ENCODE data around the gene CDC45.

Gene CDC45

DNA sequence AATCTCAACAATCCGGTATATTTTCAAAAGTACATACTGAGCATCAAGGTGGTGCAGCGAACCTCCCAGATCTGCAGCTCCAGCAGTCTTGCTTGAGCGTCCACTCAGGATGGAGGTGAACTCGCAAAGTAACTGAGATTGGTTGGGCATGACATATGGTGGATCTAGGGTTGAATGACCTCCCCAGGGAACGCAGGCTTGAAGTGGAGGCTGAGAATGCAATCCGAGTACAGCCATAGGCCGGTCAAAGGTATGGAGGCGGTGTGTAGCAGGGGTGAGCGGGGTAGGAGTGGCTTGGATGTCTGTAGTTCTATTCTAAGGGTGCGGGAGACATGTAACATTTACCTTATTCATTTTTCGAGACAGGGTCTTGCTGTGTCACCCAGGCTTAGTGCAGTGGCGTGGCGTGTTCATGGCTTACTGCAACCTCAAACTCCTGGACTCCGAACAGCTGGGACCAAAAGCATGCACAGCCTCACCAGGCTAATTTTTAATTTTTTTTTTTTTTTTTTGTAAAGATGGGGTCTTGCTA lies 31.6 kb upstream of the CDC45 start:
- no peak for DNase-seq (ENCODE audit: low read depth, low spot score)

- no peak for DNase-seq (ENCODE audit: low read depth, low spot score)
Measured at GRCh38 chr22:19448739-19449421, 30.8 kb upstream of the CDC45 start.

DNA sequence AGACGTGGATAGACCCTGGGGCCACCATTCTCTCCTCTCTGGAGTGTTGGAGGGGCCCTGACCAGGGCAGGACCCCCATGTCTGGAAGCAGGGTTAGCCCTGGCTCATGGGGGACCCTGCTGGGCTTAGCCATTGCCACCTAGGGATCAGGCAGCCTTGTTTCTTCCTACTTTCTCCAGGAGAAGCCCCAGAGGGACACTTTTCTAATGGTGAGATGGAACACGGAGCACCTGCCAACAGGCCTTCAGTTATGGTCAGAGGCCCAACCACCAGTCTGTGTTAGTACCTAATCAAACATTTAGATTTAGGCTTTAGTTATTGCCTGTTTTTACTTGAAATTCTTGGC lies 30.3 kb upstream of the CDC45 start:
- DNase-seq (ENCODE audit: low read depth, low spot score), result no peak

DNA sequence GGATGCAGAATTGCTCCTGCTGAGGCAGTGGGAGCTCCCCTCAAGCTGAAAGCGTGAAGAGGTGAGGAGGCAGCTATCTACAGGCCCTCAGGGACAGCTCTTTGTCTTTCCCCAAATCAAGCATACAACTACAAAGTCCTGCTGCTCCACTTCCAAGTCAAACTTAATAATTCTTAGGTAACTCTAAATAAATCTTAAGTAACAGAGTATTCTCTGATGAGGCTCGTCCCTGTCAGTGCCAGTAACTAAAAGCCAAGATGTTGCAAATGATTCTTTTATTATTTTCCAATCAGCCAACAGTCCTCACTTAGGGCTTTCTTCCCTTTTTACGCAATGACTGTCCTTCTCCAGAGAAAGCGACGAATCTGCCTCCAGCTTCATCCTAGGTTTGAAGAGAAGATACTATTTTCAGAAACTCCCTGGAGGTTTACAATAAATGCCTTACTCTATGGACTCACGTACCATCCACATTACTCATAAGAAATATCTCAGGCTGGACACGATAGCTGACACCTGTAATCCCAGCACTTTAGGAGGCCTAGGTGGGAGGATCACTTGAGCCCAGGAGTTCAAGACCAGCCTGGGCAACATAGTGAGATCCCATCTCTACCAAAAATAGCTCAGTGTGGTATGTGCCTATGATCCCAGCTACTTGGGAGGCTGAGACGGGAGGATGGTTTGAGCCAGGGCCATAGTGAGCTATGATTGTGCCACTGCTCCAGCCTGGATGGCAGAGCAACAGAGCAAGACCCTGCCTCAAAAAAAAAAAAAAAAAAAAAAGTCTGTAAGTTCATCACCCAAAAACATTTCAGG lies 29.2 kb upstream of the CDC45 start:
- no peak for DNase-seq (ENCODE audit: low read depth, low spot score)

DNA sequence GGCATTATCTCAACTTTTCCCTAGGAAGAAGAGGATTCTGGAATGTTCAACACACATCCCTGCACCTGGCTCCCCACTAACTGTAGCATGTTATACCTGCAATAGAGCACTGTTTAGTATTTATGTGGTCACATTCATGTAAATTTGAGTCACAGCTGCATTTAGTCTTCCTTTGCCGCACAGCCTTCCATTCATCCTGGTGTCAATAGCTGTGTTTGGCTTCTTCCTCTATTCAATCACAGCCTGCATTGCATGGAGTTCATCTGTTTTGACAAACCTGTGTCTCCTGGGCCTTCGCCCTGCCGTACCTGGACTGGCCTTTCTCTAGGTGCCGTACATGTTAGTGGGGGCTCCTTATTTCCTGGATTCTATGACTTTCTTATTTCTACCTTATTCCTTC lies 28.1 kb upstream of the CDC45 start:
- no peak for DNase-seq (ENCODE audit: low read depth, low spot score)

- no peak for DNase-seq (ENCODE audit: low read depth, low spot score)
Measured at GRCh38 chr22:19453718-19454117, 26.0 kb upstream of the CDC45 start.

DNA sequence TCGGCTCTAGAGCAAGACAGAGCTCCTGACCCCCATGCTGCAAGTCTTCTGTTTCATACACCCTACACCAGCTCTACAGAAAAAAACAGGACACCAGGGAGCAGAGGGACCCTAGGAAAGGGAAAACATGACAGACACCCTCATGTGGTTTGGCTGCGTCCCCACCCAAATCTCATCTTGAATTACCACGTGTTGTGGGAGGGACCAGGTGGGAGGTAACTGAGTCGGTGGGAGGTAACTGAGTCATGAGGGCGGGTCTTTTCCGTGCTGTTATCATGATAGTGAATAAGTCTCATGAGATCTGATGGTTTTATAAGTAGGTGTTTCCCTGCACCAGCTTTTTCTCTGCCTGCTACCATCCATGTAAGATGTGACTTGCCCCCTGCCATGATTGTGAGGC lies 25.6 kb upstream of the CDC45 start:
- DNase-seq (ENCODE audit: low read depth, low spot score), result no peak

DNA sequence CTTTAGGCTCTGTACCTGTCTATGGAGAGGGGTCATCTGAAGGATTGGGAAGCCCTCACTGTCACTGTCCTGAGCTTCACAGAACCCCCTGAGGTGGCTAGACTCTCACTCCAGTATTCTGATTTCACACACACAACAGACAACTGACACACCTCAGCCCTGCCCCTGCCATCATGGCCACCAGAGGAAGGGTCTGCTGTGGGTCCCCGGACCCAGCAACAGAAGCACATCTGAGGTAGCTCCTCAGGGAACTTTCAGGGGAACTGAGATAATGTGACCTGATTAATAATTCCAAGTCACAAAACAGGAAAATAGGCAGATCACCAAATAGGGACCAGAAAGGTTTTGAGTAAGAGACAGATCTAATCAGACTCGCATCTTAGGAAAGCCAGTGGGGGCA lies 24.7 kb upstream of the CDC45 start:
- no peak for DNase-seq (ENCODE audit: low read depth, low spot score)

DNA sequence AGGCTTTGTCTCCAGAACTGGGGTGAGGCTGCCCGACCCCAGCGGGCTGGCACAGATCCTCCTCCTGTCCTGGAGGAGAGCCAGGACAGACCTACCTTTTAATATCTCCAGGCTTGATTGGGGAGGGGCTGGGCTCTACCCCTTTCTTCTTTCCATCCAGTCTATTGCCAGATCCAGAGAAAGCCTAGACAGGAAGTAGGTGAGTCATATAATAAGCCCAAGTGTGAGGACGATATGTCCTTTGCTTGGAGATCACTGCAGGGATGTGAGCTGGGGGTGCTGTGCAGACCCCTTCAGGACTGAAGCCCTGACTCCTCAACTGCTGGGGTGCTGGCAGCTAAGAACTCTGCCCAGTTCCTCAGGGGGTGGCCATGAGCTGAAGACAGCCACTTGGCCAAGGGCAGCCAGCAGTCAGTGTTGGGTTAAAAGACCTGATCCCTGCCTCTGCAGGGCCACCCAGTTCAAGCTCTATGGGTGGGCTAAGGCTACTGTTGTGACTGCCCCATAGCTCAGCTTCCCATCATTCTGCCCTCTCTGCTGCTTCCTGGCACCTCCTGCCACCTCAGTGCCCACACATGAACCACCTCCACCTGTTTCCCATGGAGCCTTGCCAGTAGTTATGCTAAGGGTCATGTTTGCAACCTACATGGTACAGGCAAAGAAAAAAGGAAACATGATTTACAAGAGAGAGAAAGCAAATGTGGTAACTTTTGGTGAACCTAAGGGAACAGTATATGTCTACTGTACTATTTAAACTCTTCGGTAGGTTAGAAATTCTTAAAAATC lies 23.9 kb upstream of the CDC45 start:
- no peak for DNase-seq (ENCODE audit: low read depth, low spot score)

- DNase-seq (ENCODE audit: low read depth, low spot score), result no peak
Measured at GRCh38 chr22:19456541-19456940, 23.2 kb upstream of the CDC45 start.

DNA sequence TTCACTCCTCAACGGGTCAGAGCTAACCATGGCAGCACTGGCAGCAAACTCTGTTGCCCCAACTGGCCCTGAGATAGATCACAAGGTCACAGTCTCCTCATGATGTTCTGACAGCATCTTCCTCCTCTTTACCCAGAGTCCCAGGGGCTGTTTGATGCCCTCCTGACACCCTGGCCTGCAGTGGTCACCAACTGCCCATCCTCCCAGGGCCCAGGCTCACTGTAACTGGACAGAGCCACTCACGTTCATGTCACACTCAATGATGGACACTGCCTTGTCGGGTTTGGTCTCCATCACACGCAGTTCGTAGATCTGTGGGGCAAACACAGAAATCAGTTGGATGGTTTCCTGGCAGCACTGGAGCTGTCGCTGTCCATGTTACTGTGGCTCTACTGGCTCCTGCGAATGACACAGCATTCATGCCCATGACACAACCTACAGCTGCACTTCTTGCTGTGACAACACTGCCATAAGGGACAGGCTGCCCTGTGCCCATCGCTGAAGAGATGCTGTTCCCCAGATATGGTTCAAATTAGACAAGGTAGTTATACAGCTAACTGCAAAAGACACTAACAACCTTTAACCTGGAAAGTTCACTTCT lies 21.8 kb upstream of the CDC45 start:
- no peak for DNase-seq (ENCODE audit: low read depth, low spot score)

DNA sequence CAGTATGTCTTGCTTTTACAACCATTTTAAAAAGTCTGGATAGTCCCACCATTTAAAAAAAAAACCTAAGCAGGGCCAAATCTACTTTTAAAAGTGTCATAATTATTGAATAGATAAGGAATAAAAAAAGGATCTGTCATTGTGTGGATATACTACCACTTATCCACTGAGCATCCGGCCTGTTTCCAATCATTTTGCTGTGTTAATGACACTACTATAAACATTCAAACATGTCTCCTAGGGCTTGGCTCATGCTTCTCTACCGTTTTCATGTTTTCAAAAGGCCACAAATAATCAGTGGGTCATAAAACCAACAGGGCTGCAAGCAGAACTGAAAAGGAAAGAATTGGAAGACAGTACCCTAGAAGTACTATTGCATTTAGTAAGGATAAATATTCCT lies 19.7 kb upstream of the CDC45 start:
- no peak for DNase-seq (ENCODE audit: low read depth, low spot score)

- DNase-seq (ENCODE audit: low read depth, low spot score), result no peak
Measured at GRCh38 chr22:19461506-19461905, 18.2 kb upstream of the CDC45 start.

DNA sequence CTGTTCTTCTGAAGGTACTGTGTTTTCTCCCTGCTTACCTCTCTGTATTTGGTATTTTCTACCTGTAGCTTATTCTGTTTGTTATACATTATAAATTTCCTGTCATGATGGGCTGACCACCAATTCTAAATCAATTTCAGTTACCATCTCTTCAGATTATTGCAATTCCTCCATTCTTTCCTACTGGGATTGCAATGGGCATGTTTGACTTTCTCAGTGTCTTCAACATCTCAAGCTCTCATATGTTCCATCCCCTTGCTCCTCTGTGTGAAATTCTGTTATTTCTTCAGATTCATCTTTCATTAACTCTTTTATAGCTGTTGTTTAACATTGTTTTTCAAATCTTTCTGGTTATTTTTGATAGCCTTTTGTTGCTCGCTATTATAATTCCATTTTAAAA lies 16.7 kb upstream of the CDC45 start:
- no peak for DNase-seq (ENCODE audit: low read depth, low spot score)

- DNase-seq (ENCODE audit: low read depth, low spot score), result no peak
Measured at GRCh38 chr22:19463491-19464469, 15.9 kb upstream of the CDC45 start.

DNA sequence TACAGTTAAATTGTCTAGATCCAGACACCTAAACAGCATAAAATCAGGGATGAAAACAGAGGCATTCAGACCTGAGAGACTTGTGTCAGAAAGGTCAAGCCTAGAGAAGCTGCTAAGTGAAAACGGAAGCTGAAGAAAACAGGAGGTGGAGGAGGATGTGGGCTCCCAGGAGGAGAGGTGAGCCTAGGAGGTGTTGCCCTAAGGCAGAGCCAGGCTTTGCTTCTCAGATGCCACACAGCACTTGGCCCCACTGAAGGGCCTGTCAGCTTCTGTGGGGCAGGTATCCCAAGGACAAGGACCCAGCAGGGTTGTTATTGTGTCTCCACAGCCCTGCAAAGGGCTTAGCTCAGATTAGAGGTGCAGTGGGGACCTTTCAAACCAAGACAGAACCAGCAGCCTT lies 15.2 kb upstream of the CDC45 start:
- DNase-seq (ENCODE audit: low read depth, low spot score), result no peak

GRCh38 chr22:19464975-19465374 lies 14.7 kb upstream of the CDC45 start:
- DNase-seq (ENCODE audit: low read depth, low spot score), result no peak

- DNase-seq (ENCODE audit: low read depth, low spot score), result no peak
Measured at GRCh38 chr22:19466126-19466716, 13.5 kb upstream of the CDC45 start.

DNA sequence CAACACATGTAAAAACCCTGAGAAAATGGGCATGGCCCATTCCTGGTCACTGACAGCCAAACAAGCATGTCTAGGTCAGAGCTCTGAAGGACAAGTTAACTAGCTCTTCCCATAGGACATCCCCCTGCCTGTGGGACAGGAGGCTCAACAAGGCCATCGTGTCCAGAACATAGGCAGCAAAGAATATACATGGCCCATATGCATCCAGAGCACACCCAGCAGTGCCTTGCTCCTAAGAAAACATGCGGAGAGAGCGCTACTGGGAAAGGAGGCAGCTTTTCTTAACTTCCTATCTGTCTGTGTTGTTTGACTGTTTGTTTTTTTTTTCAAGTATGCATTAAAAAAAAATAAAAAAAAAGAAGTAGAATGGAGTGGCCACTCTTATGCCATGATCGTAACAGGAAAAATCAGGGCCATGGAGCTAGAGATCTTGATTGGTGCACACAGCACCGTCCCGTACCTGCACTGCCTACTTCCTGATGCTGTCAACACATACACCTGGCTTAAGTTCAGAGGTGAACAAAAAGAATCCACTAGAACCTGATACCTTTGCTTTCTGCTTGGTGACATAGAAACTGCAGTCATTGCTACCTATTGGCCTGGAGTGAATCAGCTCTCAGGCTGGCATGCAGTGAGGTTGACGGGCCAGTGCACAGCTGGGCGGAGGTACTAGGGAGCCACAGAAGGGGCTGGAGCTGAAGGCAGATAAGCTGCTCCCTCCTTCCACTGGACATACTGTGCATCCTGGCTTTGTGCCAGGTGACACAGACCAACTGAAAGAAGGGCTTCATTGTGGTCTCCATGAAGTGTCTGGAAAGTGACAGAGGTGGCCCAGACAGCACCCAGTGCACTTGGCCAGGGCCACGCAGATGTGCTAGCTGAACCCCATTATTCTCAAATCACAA lies 12.6 kb upstream of the CDC45 start:
- no peak for DNase-seq (ENCODE audit: low read depth, low spot score)

Measured in activated CD4-positive, CD25-positive, alpha-beta regulatory T cell treated with anti-CD3 and anti-CD28 coated beads, Interleukin-2, amount 50 U/mL, for 16 hours (primary cell).